Neural cell (in vitro differentiated cells): ENCODE results near the gene UBXN2A.

Experiments used
- CTCF ChIP-seq: fragments of 450-650 bp; IDR thresholded peaks from 2 replicates; pipeline ENCODE4 v1.5.1; 2014; ENCODE audit warnings: antibody characterized with exemption, mild to moderate bottlenecking, moderate library complexity; ENCODE audit not compliant: poor library complexity, severe bottlenecking
- EP300 ChIP-seq: fragments of 450-650 bp; conservative IDR thresholded peaks from 2 replicates; pipeline ENCODE4 v1.6.1; 2014; ENCODE audit warnings: antibody characterized with exemption, mild to moderate bottlenecking, moderate library complexity; ENCODE audit not compliant: poor library complexity, severe bottlenecking
- EZH2 ChIP-seq: fragments of 200-600, 300-800 bp; shearing (Covaris generic), sonication (generic); IDR thresholded peaks from 2 replicates; pipeline ENCODE4 v1.6.1; 2014; ENCODE audit warnings: antibody characterized with exemption, low read length, borderline replicate concordance, mild to moderate bottlenecking; ENCODE audit not compliant: insufficient read depth, poor library complexity, severe bottlenecking
- MXI1 ChIP-seq: fragments of 450-650 bp; conservative IDR thresholded peaks from 2 replicates; pipeline ENCODE4 v1.6.1; 2014; ENCODE audit warnings: antibody characterized with exemption, mild to moderate bottlenecking; ENCODE audit not compliant: poor library complexity, severe bottlenecking
- POLR2AphosphoS5 ChIP-seq: IDR thresholded peaks from 2 replicates; pipeline ENCODE4 v1.6.1; 2012
- RAD21 ChIP-seq: fragments of 450-650 bp; conservative IDR thresholded peaks from 2 replicates; pipeline ENCODE4 v1.6.1; 2014; ENCODE audit warnings: antibody characterized with exemption, mild to moderate bottlenecking, moderate library complexity
- REST ChIP-seq: IDR thresholded peaks from 2 replicates; pipeline ENCODE4 v1.6.1; 2012; ENCODE audit warnings: borderline replicate concordance
- SMC3 ChIP-seq: fragments of 450-650 bp; conservative IDR thresholded peaks from 2 replicates; pipeline ENCODE4 v1.6.1; 2014; ENCODE audit warnings: antibody characterized with exemption, mild to moderate bottlenecking, moderate library complexity; ENCODE audit not compliant: poor library complexity
- TAF1 ChIP-seq: IDR thresholded peaks from 2 replicates; pipeline ENCODE4 v1.6.1; 2012; ENCODE audit warnings: low read depth

DNA sequence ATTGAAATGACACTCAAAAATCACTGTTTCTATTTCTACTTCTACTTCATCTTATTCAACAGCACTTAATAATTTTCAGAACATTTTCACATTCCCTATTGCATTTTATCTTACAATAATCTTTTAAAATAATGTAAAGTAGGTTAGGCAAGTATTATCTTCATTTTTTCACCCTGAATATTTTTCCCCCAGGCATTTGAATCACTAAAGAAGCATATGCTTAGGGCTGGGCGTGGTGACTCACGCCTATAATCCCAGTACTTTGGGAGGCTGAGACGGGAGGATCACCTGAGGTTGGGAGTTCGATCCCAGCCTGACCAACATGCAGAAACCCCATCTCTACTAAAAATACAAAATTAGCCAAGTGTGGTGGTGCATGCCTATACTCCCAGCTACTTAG lies 100.2 kb downstream of the UBXN2A start:
- no peak for TF ChIP-seq CTCF
- TF ChIP-seq REST = no peak
- no peak for TF ChIP-seq SMC3
- no peak for TF ChIP-seq POLR2AphosphoS5
- TF ChIP-seq RAD21 = no peak
- no peak for TF ChIP-seq EZH2
- TF ChIP-seq MXI1 = no peak
- TF ChIP-seq TAF1 = no peak
- TF ChIP-seq EP300 = no peak
